Activated CD8-positive, alpha-beta T cell treated with anti-CD3 and anti-CD28 coated beads, Interleukin-2, amount 10 ng/mL, durations not matched to agents 7 days and 5 days (primary cell): ENCODE measurements around the gene GCN1. TPM values are rescaled to one million over a fixed set of nuclear protein-coding genes. Genes with fewer than 3 reads are reported as not detected.

Experiments used
- ATAC-seq: fragments of 150-1000 bp; cut with Tn5 transposase; one replicate; pipeline ENCODE4 v1.10.0; 2021; ENCODE audit warnings: moderate library complexity
- CTCF ChIA-PET: fragments of 350-600 bp; sonication (Branson Sonifier 250); formaldehyde crosslinking; loops from one replicate; lab custom pipeline; 2021; ENCODE audit warnings: antibody characterized with exemption; lab: Charles Lee
- POLR2A ChIA-PET: fragments of 350-600 bp; sonication (Branson Sonifier 250); formaldehyde crosslinking; loops from one replicate; lab custom pipeline; 2021; ENCODE audit warnings: antibody characterized with exemption; lab: Charles Lee
- DNase-seq: peaks from one replicate; pipeline ENCODE4 v3.0.0-alpha.2; 2020
- H3K27ac Mint-ChIP-seq: one replicate; pipeline ENCODE4 v1.8.0; 2021; ENCODE audit warnings: mild to moderate bottlenecking, mixed read lengths
- H3K27me3 Mint-ChIP-seq: one replicate; pipeline ENCODE4 v1.8.0; 2021; ENCODE audit warnings: low read depth, mixed read lengths
- H3K36me3 Mint-ChIP-seq: one replicate; pipeline ENCODE4 v1.8.0; 2021; ENCODE audit warnings: low read depth, mixed read lengths
- H3K4me1 Mint-ChIP-seq: one replicate; pipeline ENCODE4 v1.8.0; 2021; ENCODE audit warnings: low read depth, mixed read lengths
- H3K4me3 Mint-ChIP-seq: one replicate; pipeline ENCODE4 v1.8.0; 2021; ENCODE audit warnings: mild to moderate bottlenecking, mixed read lengths
- H3K9me3 Mint-ChIP-seq: one replicate; pipeline ENCODE4 v1.8.0; 2022; ENCODE audit warnings: mixed read lengths; ENCODE audit not compliant: insufficient read depth
- total RNA-seq, 2 experiments: library from RNA; stranded (reverse); gene quantifications; one replicate each; pipeline ENCODE4 v1.2.3, GENCODE V29; 2021

The GCN1 gene
- total RNA-seq, 2 experiments from 2014 or later: 109 to 112 TPM

- no peak for ATAC-seq
- H3K9me3 Mint-ChIP-seq: no peaks in the 10 kb centered on the region
- H3K27me3 Mint-ChIP-seq: no peaks in the 10 kb centered on the region
- POLR2A ChIA-PET: interaction anchor here (0.9 to 1.7 kb wide), 3 partner anchors 10 to 191 kb away, joined by 3 to 5 read pairs (median 3); partner anchors contain the start of gene RNU4-2
- H3K4me3 Mint-ChIP-seq: no peak overlapping the region
- DNase-seq: no peak
- H3K36me3 Mint-ChIP-seq: peaks cover 56% of the 10 kb centered on the region
- H3K4me1 Mint-ChIP-seq: peaks cover 17% of the 10 kb centered on the region
- CTCF ChIA-PET: interaction anchor here (1.0 kb wide), 1 partner anchor 100 kb away, joined by 4 read pairs; the partner anchor contains the start of gene RPLP0
- no peak overlapping the region for H3K27ac Mint-ChIP-seq
These were observed 93.9 kb downstream of the GCN1 start for GRCh38 chr12:120100630-120101029.

- peak overlapping the region; percentile 52 for H3K27ac Mint-ChIP-seq
- H3K4me3 Mint-ChIP-seq: no peak overlapping the region
- H3K4me1 Mint-ChIP-seq: peaks cover 17% of the 10 kb centered on the region
- ChIA-PET POLR2A (interaction anchor here (1.0 to 1.7 kb wide), 2 partner anchors 17 to 192 kb away, joined by 3 to 5 read pairs; partner anchors contain the start of gene RNU4-2), CTCF (interaction anchor here (1.0 kb wide), 1 partner anchor 101 kb away, joined by 4 read pairs; the partner anchor contains the start of gene RPLP0)
- H3K27me3 Mint-ChIP-seq: no peaks in the 10 kb centered on the region
- DNase-seq (no peak), ATAC-seq (no peak)
- H3K36me3 Mint-ChIP-seq: peaks cover 50% of the 10 kb centered on the region
- H3K9me3 Mint-ChIP-seq: no peaks in the 10 kb centered on the region
These were observed 94.8 kb downstream of the GCN1 start for GRCh38 chr12:120099738-120100137.

- DNase-seq (no peak), ATAC-seq (no peak)
- Mint-ChIP-seq H3K4me1 (peaks cover 19% of the 10 kb centered on the region), H3K36me3 (peaks cover 48% of the 10 kb centered on the region), H3K27ac (no peak overlapping the region), H3K9me3 (no peaks in the 10 kb centered on the region), H3K27me3 (no peaks in the 10 kb centered on the region), H3K4me3 (no peak overlapping the region)
- CTCF ChIA-PET: no interaction called here
- POLR2A ChIA-PET: no interaction called here
These were observed 95.6 kb downstream of the GCN1 start for GRCh38 chr12:120098756-120099470.

GRCh38 chr12:120096671-120097202 is 97.8 kb downstream of the GCN1 start:
- no peak overlapping the region for H3K27ac Mint-ChIP-seq
- ChIA-PET POLR2A (no interaction called here), CTCF (no interaction called here)
- ATAC-seq (no peak), DNase-seq (no peak)
- H3K9me3 Mint-ChIP-seq: no peaks in the 10 kb centered on the region
- peaks cover 41% of the 10 kb centered on the region for H3K36me3 Mint-ChIP-seq
- H3K27me3 Mint-ChIP-seq: no peaks in the 10 kb centered on the region
- H3K4me1 Mint-ChIP-seq: peaks cover 13% of the 10 kb centered on the region
- no peak overlapping the region for H3K4me3 Mint-ChIP-seq

GRCh38 chr12:120095736-120096135 is 98.8 kb downstream of the GCN1 start:
- no peak for DNase-seq
- Mint-ChIP-seq H3K36me3 (peaks cover 47% of the 10 kb centered on the region), H3K27me3 (no peaks in the 10 kb centered on the region), H3K4me1 (peaks cover 5% of the 10 kb centered on the region), H3K4me3 (no peak overlapping the region), H3K9me3 (no peaks in the 10 kb centered on the region), H3K27ac (no peak overlapping the region)
- ChIA-PET CTCF (no interaction called here), POLR2A (no interaction called here)
- no peak for ATAC-seq

- POLR2A ChIA-PET: no interaction called here
- no peak for ATAC-seq
- no peak overlapping the region for H3K4me3 Mint-ChIP-seq
- peaks cover 2% of the 10 kb centered on the region for H3K4me1 Mint-ChIP-seq
- no peaks in the 10 kb centered on the region for H3K27me3 Mint-ChIP-seq
- peaks cover 45% of the 10 kb centered on the region for H3K36me3 Mint-ChIP-seq
- CTCF ChIA-PET: no interaction called here
- H3K9me3 Mint-ChIP-seq: no peaks in the 10 kb centered on the region
- no peak for DNase-seq
- H3K27ac Mint-ChIP-seq: no peak overlapping the region
These were observed 99.2 kb downstream of the GCN1 start for GRCh38 chr12:120095331-120095730.

GRCh38 chr12:120094485-120094884 is 100.0 kb downstream of the GCN1 start:
- DNase-seq (no peak), ATAC-seq (no peak)
- H3K4me3 Mint-ChIP-seq: no peak overlapping the region
- peaks cover 2% of the 10 kb centered on the region for H3K4me1 Mint-ChIP-seq
- POLR2A ChIA-PET: no interaction called here
- no peaks in the 10 kb centered on the region for H3K27me3 Mint-ChIP-seq
- H3K27ac Mint-ChIP-seq: no peak overlapping the region
- no peaks in the 10 kb centered on the region for H3K9me3 Mint-ChIP-seq
- peaks cover 44% of the 10 kb centered on the region for H3K36me3 Mint-ChIP-seq
- CTCF ChIA-PET: no interaction called here

GRCh38 chr12:120093592-120094355 is 100.7 kb downstream of the GCN1 start:
- CTCF ChIA-PET: no interaction called here
- peak; percentile 22 for ATAC-seq
- POLR2A ChIA-PET: no interaction called here

GRCh38 chr12:120093336-120093591 is 101.3 kb downstream of the GCN1 start:
- Mint-ChIP-seq H3K4me3 (no peak overlapping the region), H3K27me3 (no peaks in the 10 kb centered on the region), H3K9me3 (no peaks in the 10 kb centered on the region), H3K27ac (no peak overlapping the region), H3K4me1 (peaks cover 7% of the 10 kb centered on the region), H3K36me3 (peaks cover 35% of the 10 kb centered on the region)
- CTCF ChIA-PET: no interaction called here
- POLR2A ChIA-PET: no interaction called here
- ATAC-seq (no peak), DNase-seq (no peak)

More at GRCh38 chr12:120093592-120094355, 100.7 kb downstream of the GCN1 start:
- Mint-ChIP-seq H3K4me3 (no peak overlapping the region), H3K4me1 (peaks cover 5% of the 10 kb centered on the region), H3K36me3 (peaks cover 40% of the 10 kb centered on the region), H3K27ac (no peak overlapping the region), H3K9me3 (no peaks in the 10 kb centered on the region), H3K27me3 (no peaks in the 10 kb centered on the region)
- no peak for DNase-seq

- Mint-ChIP-seq H3K27ac (no peak overlapping the region), H3K4me3 (no peak overlapping the region), H3K36me3 (peaks cover 35% of the 10 kb centered on the region), H3K9me3 (no peaks in the 10 kb centered on the region), H3K4me1 (peaks cover 8% of the 10 kb centered on the region), H3K27me3 (no peaks in the 10 kb centered on the region)
- ChIA-PET CTCF (no interaction called here), POLR2A (no interaction called here)
- ATAC-seq (no peak), DNase-seq (no peak)
These were observed 101.8 kb downstream of the GCN1 start for GRCh38 chr12:120092551-120093335.

GRCh38 chr12:120091371-120092090 is 103.0 kb downstream of the GCN1 start:
- no peaks in the 10 kb centered on the region for H3K9me3 Mint-ChIP-seq
- H3K27me3 Mint-ChIP-seq: no peaks in the 10 kb centered on the region
- CTCF ChIA-PET: no interaction called here
- DNase-seq: no peak
- POLR2A ChIA-PET: interaction anchor here (0.6 kb wide), 1 partner anchor 23 kb away, joined by 3 read pairs; no protein-coding TSS in a partner anchor
- ATAC-seq: no peak
- peaks cover 34% of the 10 kb centered on the region for H3K36me3 Mint-ChIP-seq
- H3K27ac Mint-ChIP-seq: peak overlapping the region; percentile 41
- H3K4me1 Mint-ChIP-seq: peaks cover 20% of the 10 kb centered on the region
- H3K4me3 Mint-ChIP-seq: no peak overlapping the region
